K562 (cell line): ENCODE results near the gene LRP3.

ENCODE experiments used
- PHB2 ChIP-seq: fragments of 450-650 bp; IDR thresholded peaks from 2 replicates; pipeline ENCODE4 v1.6.1; 2017; ENCODE audit warnings: low read depth
- TBP ChIP-seq: optimal IDR thresholded peaks from 2 replicates; pipeline ENCODE3; 2011; ENCODE audit warnings: low read depth, low read length, improper control_type of control experiment

DNA sequence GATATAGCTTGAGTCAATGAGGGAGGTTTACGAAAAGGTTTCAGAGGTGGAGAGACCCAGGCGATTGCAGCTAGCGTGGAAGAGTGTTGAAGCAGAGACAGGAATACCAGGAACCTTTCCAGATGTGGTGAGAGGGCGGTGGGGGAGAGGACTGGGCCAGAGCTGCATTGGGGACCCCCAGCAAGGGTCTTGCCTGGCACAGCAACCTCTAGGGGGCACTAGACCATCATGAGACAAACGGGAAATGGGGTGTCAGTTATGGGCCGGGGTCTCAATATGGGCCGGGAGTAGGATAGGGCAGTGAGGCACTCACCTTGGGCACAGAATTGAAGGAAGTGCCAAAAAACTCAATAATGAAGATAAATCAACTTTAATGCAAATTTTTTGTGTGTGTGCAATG is 2.1 kb upstream of the LRP3 start:
- TF ChIP-seq TBP: no peak
- TF ChIP-seq PHB2: no peak
